Activated naive CD4-positive, alpha-beta T cell treated with anti-CD3 and anti-CD28 coated beads, Interleukin-2, amount 10 ng/mL, durations not matched to agents 7 days and 5 days (primary cell): ENCODE measurements around the gene ATG16L2.

Experiments used
- CTCF ChIA-PET: fragments of 350-600 bp; sonication (Branson Sonifier 250); formaldehyde crosslinking; loops from one replicate; lab custom pipeline; 2021; ENCODE audit warnings: antibody characterized with exemption; lab: Charles Lee
- DNase-seq: peaks from one replicate; pipeline ENCODE4 v3.0.0-alpha.2; 2020
- H3K27ac Mint-ChIP-seq: one replicate; pipeline ENCODE4 v1.8.0; 2021; ENCODE audit warnings: mild to moderate bottlenecking, moderate library complexity, mixed read lengths
- H3K27me3 Mint-ChIP-seq: one replicate; pipeline ENCODE4 v1.8.0; 2021; ENCODE audit warnings: mild to moderate bottlenecking, mixed read lengths
- H3K36me3 Mint-ChIP-seq: one replicate; pipeline ENCODE4 v1.8.0; 2021; ENCODE audit warnings: mixed read lengths
- H3K4me1 Mint-ChIP-seq: one replicate; pipeline ENCODE4 v1.8.0; 2021; ENCODE audit warnings: mixed read lengths
- H3K4me3 Mint-ChIP-seq: one replicate; pipeline ENCODE4 v1.8.0; 2021; ENCODE audit warnings: mild to moderate bottlenecking, moderate library complexity, mixed read lengths
- H3K9me3 Mint-ChIP-seq: one replicate; pipeline ENCODE4 v1.8.0; 2021; ENCODE audit warnings: mixed read lengths

ATG16L2 gene

DNA sequence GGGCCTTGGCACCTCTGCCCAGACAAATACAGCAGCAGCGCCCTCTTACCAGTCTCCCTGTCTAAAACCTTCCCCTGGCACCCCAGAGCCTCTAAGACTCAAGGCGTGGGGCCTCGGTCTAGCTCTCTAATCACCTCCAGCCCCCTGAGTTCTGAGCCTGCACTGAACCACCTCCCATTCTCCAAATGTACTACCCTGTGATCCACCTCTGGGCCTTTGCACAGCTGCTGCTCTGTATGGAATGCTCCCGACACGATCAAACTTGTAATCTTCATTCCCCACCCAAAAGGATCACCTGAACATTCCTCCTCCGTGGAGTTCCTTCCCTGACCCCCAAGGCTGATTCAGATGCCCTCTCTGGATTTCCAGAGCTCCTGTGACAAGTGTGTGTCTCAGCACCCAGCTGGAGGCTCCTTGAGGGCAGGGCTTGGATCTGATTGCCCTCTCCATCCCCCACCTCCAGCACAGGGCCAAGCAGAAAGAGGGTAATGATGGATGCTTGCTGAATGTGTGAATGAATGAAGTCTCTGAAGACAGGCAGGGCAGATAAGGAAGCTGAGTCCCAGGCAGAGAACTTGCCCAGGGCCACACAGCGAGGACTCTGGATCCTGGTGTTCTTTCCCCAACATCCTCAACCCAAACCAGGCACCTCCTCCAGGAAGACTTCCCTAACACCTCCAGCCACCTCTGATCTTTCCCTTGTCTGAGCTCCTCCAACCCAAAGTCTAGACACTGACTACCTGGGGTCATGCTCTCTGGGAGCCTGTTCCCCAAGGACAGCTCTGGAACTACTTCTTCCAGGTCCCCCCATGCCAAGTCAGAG lies 38.7 kb upstream of the ATG16L2 start:
- Mint-ChIP-seq H3K9me3 (no peaks in the 10 kb centered on the region), H3K4me1 (no peaks in the 10 kb centered on the region), H3K27me3 (peaks cover 40% of the 10 kb centered on the region), H3K4me3 (no peak overlapping the region), H3K36me3 (no peaks in the 10 kb centered on the region), H3K27ac (no peak overlapping the region)
- CTCF ChIA-PET: interaction anchor here (0.6 to 2.2 kb wide), 3 partner anchors 13 to 52 kb away, joined by 3 to 8 read pairs (median 4); no protein-coding TSS in a partner anchor
- DNase-seq: no peak

DNA sequence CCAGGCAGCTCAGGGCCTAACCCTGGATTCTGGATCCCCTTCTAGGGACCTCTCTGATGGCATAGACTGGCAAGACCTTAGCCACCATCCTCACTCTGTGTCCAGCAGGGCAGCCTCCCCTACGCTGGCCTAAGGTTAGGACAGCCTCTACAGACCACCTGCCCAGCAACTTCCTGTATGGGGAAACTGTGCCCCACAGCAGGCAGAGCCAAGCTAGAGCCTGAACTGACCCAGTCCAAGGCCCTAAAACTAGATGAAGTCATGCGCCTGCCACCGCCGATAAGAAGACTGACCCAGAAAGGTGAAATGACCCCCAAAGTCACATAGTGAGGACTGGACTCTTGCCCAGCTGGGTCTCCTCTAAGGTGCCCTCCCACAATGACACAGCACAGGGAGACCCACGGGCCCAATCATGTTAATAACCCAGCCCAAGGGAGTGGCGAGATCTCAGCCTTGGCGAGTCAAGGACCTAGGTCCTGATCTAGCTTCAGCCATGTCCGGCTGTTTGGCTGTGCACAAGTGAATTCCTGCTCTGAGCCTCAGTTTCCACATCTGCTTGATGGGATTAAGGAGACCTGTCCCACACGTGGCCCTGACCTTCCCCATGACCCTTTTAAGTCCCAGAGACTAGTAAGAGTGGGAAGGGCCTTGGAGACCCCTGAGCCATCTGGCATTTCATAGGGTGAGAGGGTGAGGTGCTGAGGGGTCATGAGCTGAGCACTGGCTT lies 37.9 kb upstream of the ATG16L2 start:
- H3K36me3 Mint-ChIP-seq: no peaks in the 10 kb centered on the region
- H3K27me3 Mint-ChIP-seq: peaks cover 40% of the 10 kb centered on the region
- H3K9me3 Mint-ChIP-seq: no peaks in the 10 kb centered on the region
- CTCF ChIA-PET: interaction anchor here (0.8 to 2.2 kb wide), 3 partner anchors 16 to 53 kb away, joined by 3 to 8 read pairs (median 3); no protein-coding TSS in a partner anchor
- no peak for DNase-seq
- H3K27ac Mint-ChIP-seq: no peak overlapping the region
- H3K4me1 Mint-ChIP-seq: no peaks in the 10 kb centered on the region
- no peak overlapping the region for H3K4me3 Mint-ChIP-seq

DNA sequence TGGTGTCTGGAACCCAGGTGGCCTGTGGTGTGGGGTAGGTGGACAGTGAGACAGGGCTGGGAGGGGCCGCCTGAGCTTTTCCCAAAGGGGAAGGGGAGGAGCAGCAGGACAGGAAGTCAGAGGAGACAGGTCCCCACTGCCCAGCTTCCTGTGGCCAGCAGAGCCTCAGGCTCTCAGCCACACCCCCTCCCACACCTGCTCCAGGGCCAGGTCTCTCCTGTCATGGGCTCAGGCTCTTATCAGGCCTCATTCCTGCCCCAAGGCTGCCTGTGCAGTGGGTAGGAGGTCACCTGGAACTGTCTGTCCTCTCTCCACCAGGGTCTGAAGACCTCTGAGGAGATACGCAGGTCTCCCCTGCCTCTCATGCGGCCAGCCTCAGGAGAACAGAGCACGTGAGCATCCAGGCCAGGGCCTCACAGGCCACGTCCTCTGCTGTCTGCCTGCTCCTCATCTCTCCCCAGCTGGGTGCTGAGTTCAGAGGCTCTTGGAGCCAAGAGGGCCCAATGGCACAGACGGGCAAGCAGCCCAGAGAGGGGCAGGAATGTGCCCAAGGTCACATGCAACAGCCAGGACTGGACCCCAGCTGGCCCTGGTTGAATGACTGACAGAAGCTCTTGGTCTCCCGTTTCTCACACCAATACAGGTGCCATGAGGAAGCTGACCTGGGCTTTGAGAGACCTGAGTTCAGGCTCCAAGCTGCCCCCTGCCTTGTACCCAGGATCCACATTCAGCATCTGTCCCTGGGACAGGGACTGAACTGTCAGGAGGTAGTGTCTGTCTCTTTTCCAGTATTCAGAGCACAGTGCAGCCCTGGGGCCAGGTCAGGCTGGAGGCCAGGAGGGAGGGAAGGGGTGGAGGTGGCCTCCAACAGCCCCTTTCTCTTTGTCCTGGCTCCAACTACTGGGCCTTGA lies 37.1 kb upstream of the ATG16L2 start:
- no peak for DNase-seq
- Mint-ChIP-seq H3K27me3 (peaks cover 36% of the 10 kb centered on the region), H3K4me3 (no peak overlapping the region), H3K4me1 (peaks cover 3% of the 10 kb centered on the region), H3K36me3 (no peaks in the 10 kb centered on the region), H3K9me3 (no peaks in the 10 kb centered on the region), H3K27ac (no peak overlapping the region)
- CTCF ChIA-PET: interaction anchor here (0.8 to 2.2 kb wide), 2 partner anchors 15 to 52 kb away, joined by 3 to 8 read pairs; no protein-coding TSS in a partner anchor

DNA sequence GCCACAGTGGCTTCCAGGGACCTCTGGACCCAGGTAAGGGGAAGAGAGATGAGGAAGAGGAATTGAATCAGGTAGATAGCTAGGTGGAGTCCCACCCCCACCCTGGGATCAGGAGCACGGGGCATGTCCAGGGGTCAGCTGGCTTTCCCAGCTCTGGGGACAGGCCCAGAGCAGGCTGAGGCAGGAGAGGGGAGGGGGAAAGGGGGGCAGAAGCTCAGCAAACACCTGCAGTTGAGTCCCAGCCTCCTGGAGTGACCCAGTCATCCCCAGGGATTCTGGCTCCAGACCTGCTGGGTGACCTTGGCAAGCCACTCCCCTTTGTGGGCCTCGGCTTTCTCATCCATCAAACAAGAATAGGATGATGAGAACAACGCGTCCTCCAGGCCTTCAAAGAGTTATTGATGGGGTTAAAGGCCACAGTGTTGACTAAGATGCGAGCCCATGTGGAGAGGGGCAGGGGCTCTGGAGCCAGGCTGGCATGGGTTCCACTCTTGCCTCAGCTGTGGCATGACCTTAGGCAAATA lies 36.4 kb upstream of the ATG16L2 start:
- H3K27ac Mint-ChIP-seq: no peak overlapping the region
- H3K4me3 Mint-ChIP-seq: no peak overlapping the region
- H3K9me3 Mint-ChIP-seq: no peaks in the 10 kb centered on the region
- CTCF ChIA-PET: interaction anchor here (2.2 kb wide), 1 partner anchor 15 kb away, joined by 8 read pairs; no protein-coding TSS in a partner anchor
- no peaks in the 10 kb centered on the region for H3K36me3 Mint-ChIP-seq
- DNase-seq: no peak
- peaks cover 11% of the 10 kb centered on the region for H3K4me1 Mint-ChIP-seq
- peaks cover 43% of the 10 kb centered on the region for H3K27me3 Mint-ChIP-seq

DNA sequence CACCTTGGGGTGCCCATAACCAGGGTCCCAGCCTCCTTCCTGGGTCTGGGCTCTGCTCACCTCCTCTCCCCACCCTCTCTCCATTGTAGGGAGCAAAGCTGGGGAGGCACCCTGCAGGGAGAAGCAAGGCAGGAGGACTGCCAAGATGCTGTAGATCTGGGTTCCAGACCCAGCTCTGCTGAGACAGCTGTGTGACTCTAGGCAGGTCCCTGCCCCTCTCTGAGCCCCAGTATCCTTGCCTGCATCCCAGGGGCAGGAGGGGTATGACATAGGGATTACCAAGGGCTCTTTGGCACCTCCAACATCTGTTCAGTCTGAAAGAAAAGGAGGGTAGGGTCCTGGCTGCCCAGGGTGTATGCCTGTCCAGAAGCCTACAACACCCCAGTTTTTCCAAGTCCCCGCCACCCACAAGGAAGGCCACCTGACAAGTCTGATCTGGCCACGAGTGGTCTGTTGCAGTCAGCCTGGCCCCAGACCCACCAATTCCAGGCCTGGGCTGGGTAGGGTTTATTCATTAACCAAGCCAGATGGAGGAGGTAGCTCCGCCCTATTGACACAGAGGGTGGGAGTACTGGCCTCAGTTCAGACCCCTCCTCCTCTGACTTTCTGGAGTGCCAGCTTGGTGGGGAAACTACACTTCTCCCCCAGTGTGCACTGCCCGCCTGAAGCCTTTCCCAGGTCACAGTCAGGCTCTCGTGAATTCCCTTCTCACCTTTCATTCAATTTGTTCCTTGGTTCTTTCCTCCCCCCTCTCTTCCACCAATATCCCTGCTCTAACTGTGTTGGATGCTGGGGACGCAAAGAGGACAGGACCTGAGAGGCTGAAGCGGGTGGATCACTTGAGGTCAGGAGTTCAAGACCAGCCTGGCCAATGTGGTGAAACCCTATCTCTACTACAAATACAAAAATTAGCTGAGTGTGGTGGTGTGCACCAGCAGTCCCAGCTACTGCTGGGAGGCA lies 35.4 kb upstream of the ATG16L2 start:
- Mint-ChIP-seq H3K4me1 (peaks cover 11% of the 10 kb centered on the region), H3K4me3 (no peak overlapping the region), H3K9me3 (no peaks in the 10 kb centered on the region), H3K27ac (no peak overlapping the region), H3K36me3 (no peaks in the 10 kb centered on the region), H3K27me3 (peaks cover 52% of the 10 kb centered on the region)
- DNase-seq: no peak
- CTCF ChIA-PET: interaction anchor here (0.9 to 1.1 kb wide), 2 partner anchors 14 to 54 kb away, joined by 3 to 4 read pairs; no protein-coding TSS in a partner anchor

DNA sequence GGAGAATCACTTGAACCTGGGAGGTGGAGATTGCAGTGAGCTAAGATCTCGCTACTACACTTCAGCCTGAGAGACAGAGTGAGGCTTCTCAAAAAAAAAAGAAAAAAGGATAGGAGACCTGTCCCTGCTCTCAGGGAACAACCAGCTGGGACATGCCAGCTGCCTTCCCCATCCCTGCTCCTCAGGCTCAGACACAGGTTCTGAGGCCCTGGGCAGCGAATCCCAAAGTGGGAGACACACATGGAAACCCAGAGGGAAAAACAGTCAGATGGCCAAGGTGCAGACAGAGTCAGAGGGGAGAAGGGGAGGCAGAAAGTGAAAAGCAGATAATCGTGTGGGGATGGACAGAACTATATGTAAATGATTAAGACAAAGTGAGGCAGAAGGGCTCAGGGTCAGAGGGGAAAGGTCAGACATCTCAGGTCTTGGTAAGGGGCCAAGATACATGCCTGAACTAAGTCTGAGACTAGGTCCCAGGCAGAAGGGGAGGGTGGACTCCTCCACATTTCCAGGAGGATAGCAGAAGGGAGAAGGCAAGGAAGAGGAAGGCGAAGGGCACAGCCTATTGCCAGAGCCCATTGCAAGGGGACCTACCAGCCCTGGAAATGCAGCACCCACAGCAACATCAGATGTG lies 34.6 kb upstream of the ATG16L2 start:
- Mint-ChIP-seq H3K9me3 (no peaks in the 10 kb centered on the region), H3K27me3 (peaks cover 55% of the 10 kb centered on the region), H3K4me3 (peak overlapping the region; percentile 1), H3K36me3 (no peaks in the 10 kb centered on the region), H3K27ac (no peak overlapping the region), H3K4me1 (peaks cover 11% of the 10 kb centered on the region)
- CTCF ChIA-PET: interaction anchor here (0.8 to 1.1 kb wide), 3 partner anchors 13 to 55 kb away, joined by 3 to 4 read pairs (median 4); no protein-coding TSS in a partner anchor
- DNase-seq: no peak

DNA sequence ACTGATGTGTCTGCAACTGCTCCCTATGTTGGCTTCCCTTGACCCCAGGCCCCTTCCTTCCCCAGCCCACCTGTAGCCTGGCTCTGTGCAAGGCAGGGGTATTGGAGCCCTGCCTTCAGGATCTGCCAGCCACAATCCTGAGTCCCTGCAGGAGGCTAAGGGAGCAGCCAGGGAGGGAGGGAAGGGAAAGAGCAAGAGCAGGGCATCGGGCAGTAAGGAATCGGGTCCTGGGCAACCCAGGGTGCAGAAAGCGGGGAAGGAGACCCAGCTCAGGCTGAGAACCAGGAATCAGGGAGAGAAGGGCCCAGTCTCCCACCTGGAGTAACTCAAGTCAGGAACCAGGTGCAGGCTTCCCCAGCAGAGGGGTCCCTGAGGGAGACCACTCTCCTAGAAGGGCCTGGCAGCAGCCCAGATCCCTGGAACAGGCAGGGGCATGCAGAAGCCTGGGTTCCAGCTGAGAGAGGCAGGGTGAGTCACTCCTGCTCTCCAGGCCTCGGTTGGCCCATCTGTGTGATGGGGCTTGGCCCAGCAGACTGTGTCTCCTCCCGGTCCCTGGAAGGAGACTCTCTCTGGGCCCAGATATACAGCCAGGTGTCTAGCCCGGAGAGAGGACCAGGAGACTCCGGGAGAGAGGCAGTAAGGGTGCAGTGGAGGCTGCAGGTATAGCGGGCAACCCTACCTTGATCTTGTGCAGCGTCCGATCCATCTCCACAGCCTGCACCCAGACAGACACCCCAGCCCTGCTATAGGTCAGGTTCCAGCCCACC lies 33.7 kb upstream of the ATG16L2 start:
- Mint-ChIP-seq H3K27me3 (peaks cover 59% of the 10 kb centered on the region), H3K4me3 (peak overlapping the region; percentile 65), H3K4me1 (peaks cover 11% of the 10 kb centered on the region), H3K36me3 (no peaks in the 10 kb centered on the region), H3K27ac (no peak overlapping the region), H3K9me3 (no peaks in the 10 kb centered on the region)
- no peak for DNase-seq
- CTCF ChIA-PET: interaction anchor here (0.8 to 3.5 kb wide), 2 partner anchors 55 kb away, joined by 4 to 14 read pairs; no protein-coding TSS in a partner anchor

DNA sequence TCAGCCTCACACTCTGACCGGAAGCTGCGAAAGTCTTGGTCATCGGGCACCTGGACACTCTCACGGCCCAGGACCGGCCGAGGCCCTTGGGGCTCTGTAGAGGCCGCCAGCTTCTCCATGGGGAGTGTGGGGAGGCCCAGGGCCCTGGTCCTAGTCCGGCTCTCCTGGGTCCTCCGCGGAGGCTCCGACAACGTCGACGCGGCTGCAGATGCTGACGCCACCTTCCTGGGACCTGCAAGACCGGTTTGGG lies 33.2 kb upstream of the ATG16L2 start:
- no peak overlapping the region for H3K27ac Mint-ChIP-seq
- peaks cover 59% of the 10 kb centered on the region for H3K27me3 Mint-ChIP-seq
- no peaks in the 10 kb centered on the region for H3K36me3 Mint-ChIP-seq
- no peak for DNase-seq
- CTCF ChIA-PET: interaction anchor here (1.6 to 3.5 kb wide), 2 partner anchors 56 to 396 kb away, joined by 4 to 14 read pairs; no protein-coding TSS in a partner anchor
- peak overlapping the region; percentile 65 for H3K4me3 Mint-ChIP-seq
- no peaks in the 10 kb centered on the region for H3K9me3 Mint-ChIP-seq
- H3K4me1 Mint-ChIP-seq: peaks cover 11% of the 10 kb centered on the region

DNA sequence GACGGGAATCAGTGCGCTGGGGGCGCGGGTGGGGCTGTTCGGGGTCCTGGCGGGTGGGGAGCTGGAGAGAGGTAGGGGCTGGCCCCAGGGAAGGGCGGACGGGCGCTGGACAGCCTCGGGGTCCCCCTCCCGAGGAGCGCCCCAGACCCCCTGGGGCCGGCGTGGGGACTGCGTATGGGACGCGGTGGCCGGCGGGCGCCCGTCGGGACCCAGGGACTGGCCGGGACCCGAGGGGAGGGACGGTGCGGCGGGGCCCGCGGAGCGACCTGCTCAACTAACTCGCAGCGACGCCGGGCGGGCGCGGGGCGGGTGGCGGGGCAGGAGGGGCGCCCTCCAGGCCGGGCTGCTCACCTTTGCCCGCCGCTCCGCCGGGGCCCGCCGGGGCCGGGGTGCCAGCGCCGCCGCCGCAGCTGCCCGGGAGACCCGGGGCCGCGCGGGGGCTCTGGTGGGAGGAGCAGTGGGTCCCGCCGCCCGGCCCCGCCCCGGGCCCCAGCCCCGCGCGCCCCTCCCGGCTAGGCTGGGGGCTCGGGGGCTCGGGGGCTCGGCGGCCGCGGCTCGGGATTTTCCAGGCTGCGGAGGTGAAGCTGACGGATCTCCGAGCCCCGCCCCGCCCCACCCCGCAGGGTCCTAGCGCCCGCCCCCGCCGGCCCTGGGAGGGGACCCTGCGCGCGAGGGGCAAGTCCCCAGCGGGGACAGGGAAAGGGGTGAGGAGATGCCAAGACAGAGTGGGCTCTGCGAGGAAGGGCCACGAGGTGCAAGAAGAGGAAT lies 32.7 kb upstream of the ATG16L2 start:
- Mint-ChIP-seq H3K9me3 (no peaks in the 10 kb centered on the region), H3K36me3 (no peaks in the 10 kb centered on the region), H3K4me1 (peaks cover 11% of the 10 kb centered on the region), H3K27ac (no peak overlapping the region), H3K4me3 (peak overlapping the region; percentile 73), H3K27me3 (peaks cover 59% of the 10 kb centered on the region)
- peak; percentile 68 for DNase-seq
- CTCF ChIA-PET: interaction anchor here (1.4 to 3.5 kb wide), 4 partner anchors 11 to 396 kb away, joined by 4 to 14 read pairs (median 7); no protein-coding TSS in a partner anchor

DNA sequence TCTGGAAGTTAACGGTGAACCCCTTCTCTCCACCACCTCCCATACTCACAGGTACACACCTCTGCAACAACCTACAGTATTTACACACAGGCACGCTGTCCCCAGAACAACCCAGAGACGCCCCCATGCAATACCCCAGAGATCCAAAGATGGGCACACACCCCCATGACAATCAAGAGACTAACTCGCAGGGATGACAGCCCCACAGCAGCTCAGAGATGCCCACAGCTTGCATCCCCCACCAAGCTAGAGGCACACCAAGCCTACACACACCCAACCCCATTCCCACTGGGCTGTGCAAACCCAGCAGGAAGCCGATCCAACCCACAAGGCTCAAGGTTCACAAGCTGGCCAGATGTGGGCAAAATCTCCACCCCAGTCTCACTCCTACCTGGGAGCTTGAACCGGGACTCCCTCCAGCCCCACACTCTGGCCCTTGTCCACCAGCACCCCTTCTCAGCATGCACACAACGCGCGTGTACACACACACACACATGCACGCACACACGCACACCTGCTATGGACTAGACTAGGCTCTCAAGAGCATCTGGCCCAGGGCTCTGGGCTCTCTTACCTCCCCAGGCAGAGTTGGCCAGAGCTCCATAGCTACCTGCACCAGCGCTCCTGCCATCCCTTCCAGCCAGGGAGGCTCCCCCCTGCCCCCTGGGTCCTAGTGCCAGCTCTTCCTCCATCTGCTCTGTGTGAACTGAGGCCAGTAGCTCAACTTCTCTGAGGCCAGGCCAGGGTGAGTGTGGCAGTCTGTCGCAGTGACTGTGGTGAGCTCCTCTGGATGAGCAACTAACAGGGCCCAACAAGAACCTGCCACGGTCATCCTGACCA lies 31.9 kb upstream of the ATG16L2 start:
- Mint-ChIP-seq H3K36me3 (no peaks in the 10 kb centered on the region), H3K4me1 (peaks cover 13% of the 10 kb centered on the region), H3K4me3 (peak overlapping the region; percentile 73), H3K9me3 (no peaks in the 10 kb centered on the region), H3K27me3 (peaks cover 59% of the 10 kb centered on the region), H3K27ac (no peak overlapping the region)
- DNase-seq: no peak
- CTCF ChIA-PET: interaction anchor here (1.2 to 3.5 kb wide), 6 partner anchors 10 to 395 kb away, joined by 3 to 14 read pairs (median 5); partner anchors contain the start of gene STARD10
